Testis (tissue), 3 donors: ENCODE data around the gene CPEB4. TPM values are rescaled to one million over a fixed set of nuclear protein-coding genes. Genes with fewer than 3 reads are reported as not detected.

Source experiments
- DNase-seq: peaks from one replicate; pipeline ENCODE4 v3.0.0-alpha.2; 2019
- H3K27ac ChIP-seq, 2 donors: fragments of 200-600 bp; sonication (generic); one replicate each; pipeline ENCODE4 v1.5.1; 2019
- H3K27me3 ChIP-seq: fragments of 200-600 bp; sonication (generic); one replicate; pipeline ENCODE4 v1.5.1; 2019
- H3K36me3 ChIP-seq: fragments of 200-600 bp; sonication (generic); one replicate; pipeline ENCODE4 v1.5.1; 2017; ENCODE audit warnings: low read depth; ENCODE audit errors: missing control alignments
- H3K4me1 ChIP-seq: fragments of 200-600 bp; sonication (generic); one replicate; pipeline ENCODE4 v1.5.1; 2019
- H3K4me3 ChIP-seq, 2 donors: fragments of 200-600 bp; sonication (generic); one replicate each; pipeline ENCODE4 v1.5.1; 2017 to 2019
- H3K9me3 ChIP-seq: fragments of 200-600 bp; sonication (generic); one replicate; pipeline ENCODE4 v1.5.1; 2017
- CTCF ChIP-seq, 3 experiments: fragments of 450-650 bp in 2 of 3; fragments of 200-600 bp in 1 of 3; sonication (generic) in 1 of 3; IDR thresholded peaks; one replicate each; pipeline ENCODE4 v1.5.1; 2016 to 2019; ENCODE audit warnings: antibody characterized with exemption in 3 of 3, mild to moderate bottlenecking in 2 of 3, moderate library complexity in 1 of 3
- POLR2A ChIP-seq: fragments of 450-650 bp; IDR thresholded peaks from one replicate; pipeline ENCODE4 v1.6.1; 2017; ENCODE audit warnings: antibody characterized with exemption, mild to moderate bottlenecking, moderate library complexity
- WGBS, 2 donors: methylation state at CpG; one replicate each; pipeline ENCODE4 v1.1.5; 2018; 5-methylcytosine and 5-hydroxymethylcytosine counted together
- intact Hi-C: fragments of 100-400 bp; cut with DNase I; formaldehyde crosslinking; loops from one replicate; pipeline ENCODE4 v1.15.1; 2023; ENCODE audit warnings: low total_unique reads
- polyA plus RNA-seq: library from polyadenylated mRNA; stranded (reverse); fragments of 350-450 nt; fragmentation: Illumina TruSeq; extraction: RNeasy Lipid Tissue Mini Kit (QIAGEN cat#74804); gene quantifications from one replicate; pipeline ENCODE4 v1.2.3, GENCODE V29; 2014; ENCODE audit warnings: low read depth, low replicate concordance; ENCODE audit not compliant: insufficient read depth
- total RNA-seq, 2 donors: library from RNA; depleted of rRNA; stranded (reverse); fragments of >200 nt; gene quantifications; one replicate each; pipeline ENCODE4 v1.2.3, GENCODE V29; 2016

CPEB4 gene
- total and polyA plus RNA-seq, 3 donors from 2014 or later, result 29.4 to 64.4 (median 52.9) TPM

GRCh38 chr5:173971681-173972345, 83.7 kb downstream of the CPEB4 start:
- TF ChIP-seq POLR2A, result no peak
- TF ChIP-seq CTCF (IDR thresholded peaks at IDR 0.05), result no peak
- no peaks in the 10 kb centered on the region for H3K36me3 ChIP-seq
- no peak overlapping the region for H3K27ac ChIP-seq
- H3K4me1 ChIP-seq, result no peaks in the 10 kb centered on the region
- no peaks in the 10 kb centered on the region for H3K27me3 ChIP-seq
- no peak for DNase-seq
- no peaks in the 10 kb centered on the region for H3K9me3 ChIP-seq
- no peak overlapping the region for H3K4me3 ChIP-seq
- intact Hi-C loops, result loop anchor here (5.0 kb wide), 1 partner anchor 355 kb away; the partner anchor contains the start of gene BOD1
- 75 to 87% methylated on average over 5 of the region's 5 CpGs for WGBS, 2 donors

DNA sequence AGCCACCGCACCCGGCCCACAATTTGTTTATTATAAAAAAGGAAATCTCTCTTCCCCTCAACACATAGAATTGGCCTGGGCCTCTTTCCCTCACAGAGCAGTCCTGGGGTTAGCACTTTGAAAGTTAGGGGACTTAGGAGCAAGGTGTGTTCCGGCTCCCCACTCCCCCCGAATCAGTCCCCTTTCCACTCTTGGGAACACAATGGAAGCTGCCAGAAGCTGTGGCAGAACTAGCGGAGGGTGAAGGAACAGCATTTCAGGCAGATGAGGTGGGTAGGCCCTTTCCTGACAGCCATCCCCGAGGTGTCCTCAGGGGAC, 84.4 kb downstream of the CPEB4 start:
- Histone ChIP-seq H3K4me3 (peak overlapping the region; percentile 32 to 57), H3K27me3 (no peaks in the 10 kb centered on the region), H3K4me1 (no peaks in the 10 kb centered on the region), H3K9me3 (no peaks in the 10 kb centered on the region), H3K27ac (no peak overlapping the region), H3K36me3 (no peaks in the 10 kb centered on the region)
- intact Hi-C loops, result loop anchor here (5.0 kb wide), 1 partner anchor 355 kb away; the partner anchor contains the start of gene BOD1
- no peak for DNase-seq
- TF ChIP-seq POLR2A, result no peak
- no peak for TF ChIP-seq CTCF (IDR thresholded peaks at IDR 0.05)
- 41 to 44% methylated on average over 5 to 6 of the region's 6 CpGs for WGBS, 2 donors

GRCh38 chr5:173972925-173973615, 84.9 kb downstream of the CPEB4 start:
- Histone ChIP-seq H3K9me3 (no peaks in the 10 kb centered on the region), H3K4me3 (peak overlapping the region; percentile 32 to 57), H3K27ac (no peak overlapping the region), H3K27me3 (no peaks in the 10 kb centered on the region), H3K36me3 (no peaks in the 10 kb centered on the region), H3K4me1 (no peaks in the 10 kb centered on the region)
- TF ChIP-seq POLR2A, result no peak
- TF ChIP-seq CTCF (IDR thresholded peaks at IDR 0.05), result peak; percentile 83 to 95 (median 94)
- DNase-seq, result peak; percentile 94
- 0 to 2% methylated on average over 13 to 30 of the region's 30 CpGs for WGBS, 2 donors
- intact Hi-C loops, result loop anchor here (5.0 kb wide), 1 partner anchor 356 kb away; the partner anchor contains the start of gene BOD1

- WGBS, 2 donors, result 4 to 5% methylated on average over 13 of the region's 13 CpGs
- intact Hi-C loops, result loop anchor here (5.0 kb wide), 1 partner anchor 356 kb away; the partner anchor contains the start of gene BOD1
- no peaks in the 10 kb centered on the region for H3K9me3 ChIP-seq
- TF ChIP-seq CTCF (IDR thresholded peaks at IDR 0.05), result no peak
- no peak for TF ChIP-seq POLR2A
- H3K4me1 ChIP-seq, result no peaks in the 10 kb centered on the region
- no peaks in the 10 kb centered on the region for H3K36me3 ChIP-seq
- DNase-seq, result peak; percentile 56
- no peaks in the 10 kb centered on the region for H3K27me3 ChIP-seq
- H3K4me3 ChIP-seq, result peak overlapping the region; percentile 32 to 57
- no peak overlapping the region for H3K27ac ChIP-seq
Observed at GRCh38 chr5:173973616-173973969, 85.4 kb downstream of the CPEB4 start.
